A549 treated with dexamethasone at 1 μM for 4 hours (cell line): ENCODE data around the gene CDT1. TPM values are rescaled to one million over a fixed set of nuclear protein-coding genes. Genes with fewer than 3 reads are reported as not detected.

ENCODE experiments used
- total RNA-seq: library from RNA; stranded (reverse); fragments of 200-300 nt; extraction: Qiagen RNA extraction; gene quantifications from 5 replicates; pipeline ENCODE4 v1.2.3, GENCODE V29; 2022

CDT1 gene
- total RNA-seq = 21.2 to 32.5 TPM (median 30.5 TPM) in 5 replicates

DNA sequence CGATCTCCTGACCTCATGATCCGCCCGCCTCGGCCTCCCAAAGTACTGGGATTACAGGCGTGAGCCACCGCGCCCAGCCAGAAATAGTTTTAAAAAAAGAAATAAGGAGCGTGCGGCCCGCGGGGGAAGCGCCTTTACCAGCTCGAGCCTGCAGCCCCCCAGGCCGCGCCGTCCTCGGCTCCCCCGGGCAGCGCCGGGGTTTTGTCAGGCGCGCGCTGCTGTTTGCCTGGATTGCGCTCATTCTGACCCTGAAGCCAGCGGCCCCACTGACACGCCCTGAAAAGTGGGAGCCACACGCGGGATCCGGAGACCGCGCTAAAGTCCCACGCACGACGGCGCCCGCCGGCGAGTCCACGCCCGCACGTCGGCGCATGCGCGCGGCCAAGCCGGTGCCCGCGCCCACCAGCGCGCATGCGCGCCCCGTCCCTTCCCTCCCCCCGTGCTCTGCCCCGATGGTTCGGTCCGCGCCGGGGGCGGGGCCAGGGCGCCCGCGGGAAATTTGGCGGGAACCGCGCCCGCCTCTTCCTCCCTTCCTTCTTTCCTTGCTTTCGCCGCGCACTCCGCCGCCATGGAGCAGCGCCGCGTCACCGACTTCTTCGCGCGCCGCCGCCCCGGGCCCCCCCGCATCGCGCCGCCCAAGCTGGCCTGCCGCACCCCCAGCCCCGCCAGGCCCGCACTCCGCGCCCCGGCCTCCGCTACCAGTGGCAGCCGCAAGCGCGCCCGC lies at the start of gene CDT1:
Gene CDT1, plus strand, starts transcription at position 526 of the 724 bp plus-strand sequence. Its CDS starts 43 bp downstream, at position 569.

DNA sequence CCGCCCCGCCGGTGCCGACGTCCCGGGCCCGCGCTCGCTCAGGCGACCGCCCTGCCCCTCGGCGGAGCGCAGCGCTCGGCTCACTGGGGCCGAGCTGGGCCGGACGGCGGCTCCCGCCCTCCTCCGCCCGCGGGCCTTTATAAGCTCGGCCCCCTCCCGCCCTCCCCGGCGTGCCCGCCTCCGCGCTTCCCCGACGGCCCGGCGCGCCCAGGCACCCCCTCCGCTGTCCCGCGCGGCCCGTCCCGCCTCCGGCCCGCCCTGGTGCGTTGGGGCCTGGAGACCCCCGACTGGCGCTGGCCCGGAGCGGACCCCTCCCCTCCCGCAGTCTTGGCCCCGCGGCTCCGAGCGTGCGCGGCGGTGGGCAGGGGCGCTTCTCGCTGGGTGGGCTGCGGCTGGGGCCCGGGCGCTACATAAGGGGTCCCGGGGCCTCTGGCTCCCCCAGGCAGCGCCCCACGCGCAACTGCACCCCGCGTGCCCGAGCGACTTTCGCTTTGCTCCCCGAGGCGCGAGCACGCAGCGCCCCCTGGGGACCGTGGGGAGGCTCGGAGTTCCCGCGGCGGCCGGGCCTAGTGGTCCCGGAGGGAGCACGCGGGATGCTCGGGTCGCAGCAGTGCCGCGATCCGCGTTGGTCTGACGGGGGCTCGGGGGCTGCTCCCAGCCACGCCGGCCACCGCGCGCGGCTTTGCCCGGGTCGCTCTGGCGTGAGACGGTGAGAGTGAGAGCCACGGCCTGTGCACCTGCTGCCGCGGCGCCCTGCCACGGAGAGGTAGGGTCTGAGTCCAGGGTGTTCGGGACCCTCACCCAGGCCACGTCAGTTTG lies 18.3 kb upstream of the CDT1 start, which contains the start of gene PIEZO1:
Gene PIEZO1, minus strand, starts transcription at position 115 of the 819 bp plus-strand sequence. CDS start 256 bp downstream, outside the sequence.

DNA sequence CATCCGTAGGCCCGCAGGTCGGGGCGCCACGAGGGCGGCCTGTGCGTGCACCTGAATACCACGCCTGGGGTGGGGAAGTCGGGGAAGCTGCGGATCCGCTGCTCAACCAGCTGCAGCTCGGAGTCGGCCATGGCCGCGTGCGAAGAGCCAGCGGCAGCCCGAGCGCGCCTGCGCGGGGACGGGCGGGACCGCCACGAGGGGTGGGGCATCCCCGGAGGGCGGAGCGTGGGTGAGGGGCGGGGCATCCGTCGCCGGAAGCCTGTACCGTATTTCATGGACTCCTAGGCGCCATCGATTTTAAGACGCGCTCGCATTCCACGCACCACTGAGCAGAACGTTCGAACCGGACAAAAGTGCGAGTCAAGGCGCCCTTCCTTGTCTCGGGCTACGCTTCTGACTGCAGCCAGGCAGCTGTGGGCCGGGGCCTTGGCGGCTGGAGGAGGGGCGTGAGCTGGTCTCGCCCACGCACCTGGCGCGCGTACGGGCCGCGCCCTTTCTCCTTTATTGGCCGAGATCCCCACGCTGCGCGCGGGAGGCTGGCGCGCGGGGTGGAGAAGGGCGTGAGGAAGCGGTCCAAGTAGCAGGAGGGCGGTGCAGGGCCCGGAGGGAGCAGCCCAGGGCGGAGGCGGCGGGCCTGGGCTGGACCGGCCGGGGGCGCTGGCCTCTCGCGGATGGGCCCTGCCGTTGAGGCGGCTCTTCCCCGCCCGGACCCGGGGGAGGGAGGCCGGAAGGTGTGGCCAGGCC lies 8.4 kb downstream of the CDT1 start, which contains the start of gene APRT:
Gene APRT, minus strand, starts transcription at position 160 of the 744 bp plus-strand sequence. Its CDS starts 29 bp downstream, at position 131.

DNA sequence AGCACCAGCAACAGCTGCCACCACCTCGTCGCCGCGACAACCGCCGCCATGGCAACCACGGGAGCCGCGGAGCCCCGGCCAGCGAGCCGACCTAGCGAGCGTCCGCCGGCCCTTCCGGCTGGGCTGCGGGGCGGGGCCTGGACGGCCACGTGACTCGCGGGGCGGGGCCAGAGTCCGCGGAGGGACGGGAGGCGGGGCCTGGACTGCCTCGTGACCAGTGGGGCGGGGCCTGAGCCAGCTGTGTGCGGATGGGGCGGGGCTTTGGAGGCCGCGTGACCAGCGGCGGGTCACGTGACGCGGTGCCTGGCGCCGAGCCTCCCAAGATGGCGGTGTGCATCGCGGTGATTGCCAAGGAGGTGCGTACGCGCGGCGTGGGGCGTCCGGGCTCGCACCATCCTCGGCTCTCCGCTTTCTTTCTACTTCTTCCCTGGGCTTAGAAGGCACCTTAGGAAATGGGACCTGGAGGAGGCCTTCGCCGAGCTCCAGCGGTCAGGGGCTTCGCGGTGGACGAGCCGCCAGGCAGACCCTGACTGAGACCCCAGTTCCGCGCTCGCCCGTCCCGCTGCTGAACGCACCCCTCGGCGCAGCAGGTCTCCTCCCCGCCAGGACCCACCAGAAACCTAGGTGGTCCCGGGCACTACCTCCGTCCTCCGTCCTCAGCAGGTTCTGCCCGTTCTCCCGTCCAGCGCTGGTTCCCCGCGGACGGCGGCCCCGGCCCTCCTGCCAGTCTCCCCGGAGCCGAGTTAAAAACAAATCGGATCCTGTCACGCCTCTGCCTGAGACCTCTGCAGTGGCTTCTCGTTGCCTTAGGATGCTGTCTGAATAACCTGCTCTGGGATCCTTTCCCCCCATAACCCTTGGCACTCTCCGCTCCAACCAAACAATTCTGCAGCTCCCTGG lies 53.5 kb downstream of the CDT1 start, which contains the start of the genes GALNS and TRAPPC2L:
Gene GALNS, minus strand, starts transcription at position 120 of the 900 bp plus-strand sequence. Its CDS starts 70 bp downstream, at position 50.
Gene TRAPPC2L, plus strand, starts transcription at position 300 of the 900 bp plus-strand sequence. Its CDS starts 24 bp downstream, at position 324.

Other genes with a start within 250 kb of the CDT1 start
- gene ZC3H18, start 233.4 kb upstream of the CDT1 start, total RNA-seq = 38.9 to 57.1 TPM (median 56.3 TPM) in 5 replicates
- not detected in 5 replicates for gene IL17C, start 165.2 kb upstream of the CDT1 start, total RNA-seq
- gene CYBA, start 152.7 kb upstream of the CDT1 start, total RNA-seq = 216 to 306 TPM (median 283 TPM) in 5 replicates
- 16.9 to 23.2 TPM (median 17.9 TPM) in 5 replicates for gene MVD, start 140.7 kb upstream of the CDT1 start, total RNA-seq
- 0.08 to 0.19 TPM (median 0.14 TPM) in 5 replicates for gene SNAI3, start 117.3 kb upstream of the CDT1 start, total RNA-seq
- gene RNF166, start 97.4 kb upstream of the CDT1 start, total RNA-seq = 11.1 to 16.3 TPM (median 15.1 TPM) in 5 replicates
- gene CTU2, start 97.3 kb upstream of the CDT1 start, total RNA-seq = 23.5 to 34.8 TPM (median 30.7 TPM) in 5 replicates
- 79.2 to 137 TPM (median 122 TPM) in 5 replicates for gene PIEZO1, start 18.6 kb upstream of the CDT1 start, total RNA-seq
- gene APRT, start 8.1 kb downstream of the CDT1 start, total RNA-seq = 336 to 435 TPM (median 385 TPM) in 5 replicates
- 33.6 to 49.8 TPM (median 48.4 TPM) in 5 replicates for gene GALNS, start 53.2 kb downstream of the CDT1 start, total RNA-seq
- gene TRAPPC2L, start 53.3 kb downstream of the CDT1 start, total RNA-seq = 80.7 to 133 TPM (median 96.2 TPM) in 5 replicates
- not detected in 5 replicates for gene PABPN1L, start 62.9 kb downstream of the CDT1 start, total RNA-seq
- gene CBFA2T3, start 173.4 kb downstream of the CDT1 start, total RNA-seq = 0.88 to 1.5 TPM (median 1.0 TPM) in 5 replicates